CD4-positive, alpha-beta T cell (primary cell): ENCODE results near the gene DDX17. TPM values are rescaled to one million over a fixed set of nuclear protein-coding genes. Genes with fewer than 3 reads are reported as not detected.

Experiments used
- ATAC-seq: fragments of 200-7000 bp; cut with Tn5 transposase; one replicate; pipeline ENCODE4 v1.10.0; 2022; ENCODE audit warnings: mild to moderate bottlenecking; ENCODE audit not compliant: poor library complexity
- CTCF ChIA-PET: fragments of 350-600 bp; sonication (Branson Sonifier 250); formaldehyde crosslinking; loops from one replicate; lab custom pipeline; 2021; ENCODE audit warnings: antibody characterized with exemption, inconsistent platforms; lab: Charles Lee
- POLR2A ChIA-PET: fragments of 350-600 bp; sonication (Branson Sonifier 250); formaldehyde crosslinking; loops from one replicate; lab custom pipeline; 2021; ENCODE audit warnings: antibody characterized with exemption, inconsistent platforms; lab: Charles Lee
- DNase-seq, 14 experiments: peaks; one replicate each; pipeline ENCODE4 v3.0.0-alpha.2; 2013 to 2020; ENCODE audit warnings: mixed read lengths in 2 of 14
- H3K27ac ChIP-seq, 2 donors: one replicate each; pipeline versions ENCODE4 v1.5.1 to v1.7.0; 2013; ENCODE audit warnings: low read length in 2 of 2, low read depth in 1 of 2, mild to moderate bottlenecking in 1 of 2
- H3K27me3 ChIP-seq, 2 experiments: 1 replicate in 1 of 2; 2 replicates in 1 of 2; pipeline versions ENCODE4 v1.6.1 to v1.7.0; 2013; ENCODE audit warnings: low read length in 2 of 2, control low read depth in 1 of 2, mild to moderate bottlenecking in 1 of 2, moderate library complexity in 1 of 2; ENCODE audit not compliant: insufficient read depth in 2 of 2, control insufficient read depth in 1 of 2
- H3K36me3 ChIP-seq: one replicate; pipeline ENCODE4 v1.6.1; 2013; ENCODE audit warnings: low read length, control low read depth; ENCODE audit not compliant: insufficient read depth
- H3K4me1 ChIP-seq: one replicate; pipeline ENCODE4 v1.6.1; 2013; ENCODE audit warnings: low read length, control low read depth; ENCODE audit not compliant: insufficient read depth
- H3K4me3 ChIP-seq: one replicate; pipeline ENCODE4 v1.5.1; 2013; ENCODE audit warnings: mild to moderate bottlenecking, low read length, moderate library complexity
- H3K9me3 ChIP-seq, 2 experiments: 1 replicate in 1 of 2; 2 replicates in 1 of 2; pipeline versions ENCODE4 v1.6.1 to v1.7.0; 2013; ENCODE audit warnings: low read length in 2 of 2, mild to moderate bottlenecking in 2 of 2, control low read depth in 1 of 2, moderate library complexity in 1 of 2; ENCODE audit not compliant: control insufficient read depth in 1 of 2, insufficient read depth in 1 of 2
- H3K27ac Mint-ChIP-seq: one replicate; pipeline ENCODE4 v1.8.0; 2020; ENCODE audit warnings: mixed read lengths
- H3K27me3 Mint-ChIP-seq: one replicate; pipeline ENCODE4 v1.8.0; 2021; ENCODE audit warnings: mixed read lengths
- H3K36me3 Mint-ChIP-seq: one replicate; pipeline ENCODE4 v1.8.0; 2021; ENCODE audit warnings: low read depth, mixed read lengths
- H3K4me1 Mint-ChIP-seq: one replicate; pipeline ENCODE4 v1.8.0; 2021; ENCODE audit warnings: low read depth, mixed read lengths
- H3K4me3 Mint-ChIP-seq: one replicate; pipeline ENCODE4 v1.8.0; 2020; ENCODE audit warnings: mild to moderate bottlenecking, mixed read lengths
- H3K9me3 Mint-ChIP-seq: one replicate; pipeline ENCODE4 v1.8.0; 2020; ENCODE audit warnings: mixed read lengths
- intact Hi-C, 2 experiments: fragments of 100-400 bp; cut with DNase I in 1 of 2; cut with micrococcal nuclease in 1 of 2; formaldehyde crosslinking; loops; one replicate each; pipeline versions ENCODE4 v1.15.1 to v1.9.0; 2023 to 2025; cut with DNase I, micrococcal nuclease
- total RNA-seq, 174 experiments: library from RNA in 2 of 174; stranded (reverse) in 2 of 174; gene quantifications; one replicate each; pipeline ENCODE4 v1.2.3 and lab custom pipeline; 2021 to 2026
- TF ChIP-seq, protein P1 (sequence below): fragments of 200-600 bp; IDR thresholded peaks from one replicate; pipeline ENCODE4 v1.8.0; 2022; ENCODE audit warnings: antibody characterized with exemption, mild to moderate bottlenecking

Gene DDX17
- total RNA-seq, 2 experiments from 2014 or later, result 454 to 462 TPM

DNA sequence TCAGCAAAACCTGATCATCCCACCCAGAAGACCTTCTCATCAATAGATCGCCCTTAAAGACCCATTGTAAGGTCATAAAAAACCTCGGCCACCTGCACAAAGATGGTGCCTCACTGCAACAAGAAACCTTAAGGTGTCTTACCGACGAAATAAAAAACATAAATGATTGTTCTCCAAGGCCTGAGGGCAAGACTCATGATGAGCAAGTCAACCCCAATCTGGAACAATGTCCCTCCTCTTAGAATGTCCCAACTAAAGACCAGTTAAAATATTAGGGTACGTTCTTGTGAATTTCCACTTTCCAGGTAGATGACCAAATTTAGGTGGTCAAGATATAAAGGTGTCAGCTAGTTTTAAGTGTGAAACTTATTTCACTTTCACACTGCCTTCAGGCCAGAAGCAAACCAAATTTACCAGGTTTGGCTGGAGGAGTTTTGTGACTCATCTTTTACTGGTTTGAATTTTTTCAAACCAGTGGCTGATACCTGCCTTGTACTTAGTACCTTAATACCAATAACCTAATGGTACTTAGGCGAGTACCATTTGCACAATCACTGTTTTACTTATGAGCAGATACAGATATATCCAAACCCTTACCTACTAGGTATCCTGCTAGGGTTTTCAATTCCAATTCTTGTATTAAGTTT lies 23.3 kb downstream of the DDX17 start:
- H3K4me1 ChIP-seq, result peaks cover 8% of the 10 kb centered on the region
- ChIA-PET POLR2A (interaction anchor here (1.3 to 2.9 kb wide), 4 partner anchors 7 to 19 kb away, joined by 3 to 13 read pairs (median 8); no protein-coding TSS in a partner anchor), CTCF (no interaction called here)
- peaks cover 81% of the 10 kb centered on the region for H3K36me3 ChIP-seq
- TF ChIP-seq, protein P1, sequence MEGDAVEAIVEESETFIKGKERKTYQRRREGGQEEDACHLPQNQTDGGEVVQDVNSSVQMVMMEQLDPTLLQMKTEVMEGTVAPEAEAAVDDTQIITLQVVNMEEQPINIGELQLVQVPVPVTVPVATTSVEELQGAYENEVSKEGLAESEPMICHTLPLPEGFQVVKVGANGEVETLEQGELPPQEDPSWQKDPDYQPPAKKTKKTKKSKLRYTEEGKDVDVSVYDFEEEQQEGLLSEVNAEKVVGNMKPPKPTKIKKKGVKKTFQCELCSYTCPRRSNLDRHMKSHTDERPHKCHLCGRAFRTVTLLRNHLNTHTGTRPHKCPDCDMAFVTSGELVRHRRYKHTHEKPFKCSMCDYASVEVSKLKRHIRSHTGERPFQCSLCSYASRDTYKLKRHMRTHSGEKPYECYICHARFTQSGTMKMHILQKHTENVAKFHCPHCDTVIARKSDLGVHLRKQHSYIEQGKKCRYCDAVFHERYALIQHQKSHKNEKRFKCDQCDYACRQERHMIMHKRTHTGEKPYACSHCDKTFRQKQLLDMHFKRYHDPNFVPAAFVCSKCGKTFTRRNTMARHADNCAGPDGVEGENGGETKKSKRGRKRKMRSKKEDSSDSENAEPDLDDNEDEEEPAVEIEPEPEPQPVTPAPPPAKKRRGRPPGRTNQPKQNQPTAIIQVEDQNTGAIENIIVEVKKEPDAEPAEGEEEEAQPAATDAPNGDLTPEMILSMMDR, result no peak
- peaks cover 46% of the 10 kb centered on the region for H3K4me1 Mint-ChIP-seq
- H3K27ac Mint-ChIP-seq, result peak overlapping the region; percentile 53
- H3K4me3 ChIP-seq, result no peak overlapping the region
- no peak overlapping the region for H3K27ac ChIP-seq
- no peaks in the 10 kb centered on the region for H3K27me3 Mint-ChIP-seq
- DNase-seq, result no peak
- H3K9me3 Mint-ChIP-seq, result no peaks in the 10 kb centered on the region
- no peaks in the 10 kb centered on the region for H3K9me3 ChIP-seq
- intact Hi-C loops, result no loop called here
- peaks cover 70% of the 10 kb centered on the region for H3K36me3 Mint-ChIP-seq
- H3K27me3 ChIP-seq, result no peaks in the 10 kb centered on the region
- H3K4me3 Mint-ChIP-seq, result no peak overlapping the region
- ATAC-seq, result no peak

DNA sequence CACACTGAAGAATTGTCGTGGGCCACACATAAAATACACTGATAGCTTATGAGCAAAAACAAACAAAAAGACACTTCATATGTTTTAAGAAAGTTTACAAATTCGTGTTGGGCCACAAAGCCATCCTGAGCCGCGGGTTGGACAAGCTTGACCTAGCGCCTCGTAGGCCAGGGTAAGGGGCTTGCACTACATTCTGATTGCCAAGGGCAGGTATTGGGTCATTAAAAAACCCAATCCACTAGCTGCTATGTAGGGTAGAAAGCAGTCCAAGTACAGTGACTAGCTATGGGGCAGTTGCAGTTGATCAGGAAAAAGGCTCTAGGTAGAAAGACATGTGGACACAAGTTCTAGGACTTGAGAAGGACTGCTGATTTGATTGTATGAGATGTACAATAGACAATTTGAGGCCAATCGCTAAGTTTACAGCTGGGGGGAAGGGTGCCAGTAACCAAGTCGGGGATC lies 24.2 kb downstream of the DDX17 start:
- intact Hi-C loops, result no loop called here
- H3K4me1 ChIP-seq, result peaks cover 5% of the 10 kb centered on the region
- no peaks in the 10 kb centered on the region for H3K27me3 ChIP-seq
- ATAC-seq (no peak), DNase-seq (no peak)
- TF ChIP-seq, protein P1, result no peak
- H3K4me3 Mint-ChIP-seq, result no peak overlapping the region
- no peak overlapping the region for H3K27ac ChIP-seq
- no peaks in the 10 kb centered on the region for H3K9me3 ChIP-seq
- peaks cover 73% of the 10 kb centered on the region for H3K36me3 ChIP-seq
- H3K27ac Mint-ChIP-seq, result peak overlapping the region; percentile 53
- H3K4me1 Mint-ChIP-seq, result peaks cover 42% of the 10 kb centered on the region
- H3K27me3 Mint-ChIP-seq, result no peaks in the 10 kb centered on the region
- CTCF ChIA-PET, result no interaction called here
- POLR2A ChIA-PET, result interaction anchor here (0.6 to 2.9 kb wide), 5 partner anchors 8 to 30 kb away, joined by 3 to 13 read pairs (median 5); no protein-coding TSS in a partner anchor
- no peaks in the 10 kb centered on the region for H3K9me3 Mint-ChIP-seq
- peaks cover 62% of the 10 kb centered on the region for H3K36me3 Mint-ChIP-seq
- no peak overlapping the region for H3K4me3 ChIP-seq

DNA sequence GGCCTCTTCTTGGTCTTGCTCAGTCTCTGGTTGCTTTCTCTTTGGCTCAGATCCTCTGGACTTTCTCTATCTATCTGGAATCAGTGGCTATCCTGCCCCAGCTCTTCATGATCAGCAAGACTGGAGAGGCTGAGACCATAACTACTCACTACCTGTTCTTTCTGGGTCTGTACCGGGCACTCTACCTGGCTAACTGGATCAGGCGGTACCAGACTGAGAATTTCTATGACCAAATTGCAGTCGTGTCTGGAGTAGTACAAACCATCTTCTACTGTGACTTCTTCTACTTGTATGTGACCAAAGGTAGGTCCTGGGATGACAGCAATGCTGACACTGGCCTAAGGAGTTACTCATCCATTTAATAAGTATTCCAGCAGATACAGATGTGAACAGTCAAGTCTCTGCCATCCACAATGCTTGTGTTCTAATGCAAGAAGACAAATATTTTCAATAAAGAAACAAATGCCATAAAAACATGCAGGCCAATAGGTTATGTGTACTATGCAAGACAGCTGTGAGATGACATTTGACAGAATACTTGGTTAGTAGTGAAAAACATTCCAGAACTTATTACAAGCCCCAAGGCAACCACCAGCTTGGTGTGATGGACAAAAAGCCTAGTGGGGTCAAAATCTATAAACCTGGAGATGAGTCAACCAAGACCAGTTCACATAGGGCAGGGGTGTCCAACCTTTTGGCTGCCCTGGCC lies 24.8 kb downstream of the DDX17 start:
- H3K4me3 Mint-ChIP-seq, result no peak overlapping the region
- Histone ChIP-seq H3K4me3 (no peak overlapping the region), H3K27ac (no peak overlapping the region), H3K36me3 (peaks cover 67% of the 10 kb centered on the region), H3K4me1 (peaks cover 5% of the 10 kb centered on the region), H3K9me3 (no peaks in the 10 kb centered on the region), H3K27me3 (no peaks in the 10 kb centered on the region)
- H3K9me3 Mint-ChIP-seq, result no peaks in the 10 kb centered on the region
- POLR2A ChIA-PET, result interaction anchor here (0.6 to 2.9 kb wide), 7 partner anchors 9 to 201 kb away, joined by 3 to 13 read pairs (median 4); partner anchors contain the start of gene TOMM22
- no peaks in the 10 kb centered on the region for H3K27me3 Mint-ChIP-seq
- ATAC-seq (no peak), DNase-seq (no peak)
- TF ChIP-seq, protein P1, result no peak
- peaks cover 56% of the 10 kb centered on the region for H3K36me3 Mint-ChIP-seq
- H3K4me1 Mint-ChIP-seq, result peaks cover 37% of the 10 kb centered on the region
- CTCF ChIA-PET, result no interaction called here
- intact Hi-C loops, result no loop called here
- H3K27ac Mint-ChIP-seq, result peak overlapping the region; percentile 50
